ENCODE results near the gene DENND10.

DNA sequence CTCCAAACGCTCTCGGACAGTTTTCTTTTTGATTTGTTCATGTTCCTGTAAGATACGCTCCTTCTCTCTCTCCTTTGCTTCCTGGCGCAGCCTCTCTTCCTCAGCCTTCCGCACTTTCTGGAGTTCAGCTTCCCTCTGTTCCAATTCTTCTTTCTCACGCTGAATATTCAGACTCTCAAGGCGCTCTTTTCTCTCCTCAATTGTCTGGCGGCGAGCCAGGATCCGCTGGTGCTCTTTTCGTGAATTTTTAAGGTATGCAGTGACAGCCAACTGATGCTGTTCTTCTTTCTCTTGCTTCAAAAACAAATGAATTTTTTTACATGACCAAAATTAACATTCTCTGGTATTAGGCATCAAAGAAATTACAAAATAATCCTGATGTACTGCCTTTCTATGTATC is 45.9 kb upstream of the DENND10 start:
- TF ChIP-seq, protein P1, sequence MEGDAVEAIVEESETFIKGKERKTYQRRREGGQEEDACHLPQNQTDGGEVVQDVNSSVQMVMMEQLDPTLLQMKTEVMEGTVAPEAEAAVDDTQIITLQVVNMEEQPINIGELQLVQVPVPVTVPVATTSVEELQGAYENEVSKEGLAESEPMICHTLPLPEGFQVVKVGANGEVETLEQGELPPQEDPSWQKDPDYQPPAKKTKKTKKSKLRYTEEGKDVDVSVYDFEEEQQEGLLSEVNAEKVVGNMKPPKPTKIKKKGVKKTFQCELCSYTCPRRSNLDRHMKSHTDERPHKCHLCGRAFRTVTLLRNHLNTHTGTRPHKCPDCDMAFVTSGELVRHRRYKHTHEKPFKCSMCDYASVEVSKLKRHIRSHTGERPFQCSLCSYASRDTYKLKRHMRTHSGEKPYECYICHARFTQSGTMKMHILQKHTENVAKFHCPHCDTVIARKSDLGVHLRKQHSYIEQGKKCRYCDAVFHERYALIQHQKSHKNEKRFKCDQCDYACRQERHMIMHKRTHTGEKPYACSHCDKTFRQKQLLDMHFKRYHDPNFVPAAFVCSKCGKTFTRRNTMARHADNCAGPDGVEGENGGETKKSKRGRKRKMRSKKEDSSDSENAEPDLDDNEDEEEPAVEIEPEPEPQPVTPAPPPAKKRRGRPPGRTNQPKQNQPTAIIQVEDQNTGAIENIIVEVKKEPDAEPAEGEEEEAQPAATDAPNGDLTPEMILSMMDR (IDR thresholded peaks at IDR 0.05) = no peak
- no peak for TF ChIP-seq POLR2A (IDR thresholded peaks at IDR 0.05)

Measured in lower leg skin (tissue), 3 donors.